Karpas-422 (cell line): ENCODE results near the gene IRF8. TPM values are rescaled to one million over a fixed set of nuclear protein-coding genes. Genes with fewer than 3 reads are reported as not detected.
"Not testable (repeated sequence)": the region's sequence is repeated elsewhere in the genome, so short reads cannot be mapped to it uniquely, and the experiment has no call there.

Experiments
- DNase-seq: peaks from one replicate; pipeline ENCODE4 v3.0.0-alpha.2; 2015
- H2AFZ ChIP-seq: fragments of 200-600 bp; sonication (generic); 2 replicates; pipeline ENCODE4 v1.6.1; 2014; ENCODE audit warnings: antibody characterized with exemption, low read length, mixed read lengths
- H3K27ac ChIP-seq: fragments of 200-600 bp; sonication (generic); 2 replicates; pipeline ENCODE4 v1.5.1; 2014; ENCODE audit warnings: mild to moderate bottlenecking, low read length, moderate library complexity
- H3K27me3 ChIP-seq: fragments of 200-600 bp; sonication (generic); 2 replicates; pipeline ENCODE4 v1.6.1; 2014; ENCODE audit warnings: low read length, mixed read lengths
- H3K36me3 ChIP-seq: fragments of 200-600 bp; sonication (generic); 2 replicates; pipeline ENCODE4 v1.6.1; 2014; ENCODE audit warnings: low read length, mixed read lengths; ENCODE audit not compliant: insufficient read depth
- H3K4me1 ChIP-seq: fragments of 200-600 bp; sonication (generic); 2 replicates; pipeline ENCODE4 v1.6.1; 2014; ENCODE audit warnings: mild to moderate bottlenecking, low read length, mixed read lengths
- H3K4me2 ChIP-seq: fragments of 200-600 bp; sonication (generic); 2 replicates; pipeline ENCODE4 v1.6.1; 2014; ENCODE audit warnings: low read length, low read depth, mild to moderate bottlenecking; ENCODE audit not compliant: poor library complexity, severe bottlenecking
- H3K4me3 ChIP-seq: fragments of 200-600 bp; sonication (generic); 2 replicates; pipeline ENCODE4 v1.5.1; 2014; ENCODE audit warnings: mild to moderate bottlenecking, antibody characterized with exemption, low read length, mixed read lengths
- H3K79me2 ChIP-seq: fragments of 200-600 bp; sonication (generic); 2 replicates; pipeline ENCODE4 v1.6.1; 2014; ENCODE audit warnings: mild to moderate bottlenecking, low read length, mixed read lengths
- H3K9ac ChIP-seq: fragments of 200-600 bp; sonication (generic); 2 replicates; pipeline ENCODE4 v1.6.0; 2014; ENCODE audit warnings: low read length
- H3K9me2 ChIP-seq: fragments of 200-600 bp; sonication (generic), shearing (Covaris generic); replicated peaks from 2 replicates; pipeline ENCODE4 v1.6.0; 2014; ENCODE audit warnings: mild to moderate bottlenecking, low read length, moderate library complexity; ENCODE audit not compliant: insufficient read depth
- H3K9me3 ChIP-seq: fragments of 300-700, 200-600 bp; sonication (generic); 2 replicates; pipeline ENCODE4 v1.6.1; 2014; ENCODE audit warnings: low read length, mixed read lengths
- H4K20me1 ChIP-seq: fragments of 200-600 bp; sonication (generic); 2 replicates; pipeline ENCODE4 v1.6.1; 2014; ENCODE audit warnings: mild to moderate bottlenecking, antibody characterized with exemption, low read length, low read depth; ENCODE audit not compliant: insufficient read depth
- total RNA-seq: library from RNA; depleted of rRNA; stranded (reverse); fragments of >200 nt; shearing (Covaris generic); gene quantifications from 2 replicates; pipeline ENCODE4 v1.2.3, GENCODE V29; 2014; ENCODE audit warnings: low replicate concordance

The IRF8 gene
- total RNA-seq, 1 experiment from 2014 or later = 285 TPM

- H3K9ac ChIP-seq = peak overlapping the region; percentile 91
- H2AFZ ChIP-seq = no peak overlapping the region
- peak overlapping the region; percentile 81 for H3K4me3 ChIP-seq
- H3K36me3 ChIP-seq = peaks cover 63% of the 10 kb centered on the region
- H3K27ac ChIP-seq = peak overlapping the region; percentile 99
- no peaks in the 10 kb centered on the region for H3K27me3 ChIP-seq
- DNase-seq = peak; percentile 92
- H3K9me3 ChIP-seq = no peaks in the 10 kb centered on the region
- H3K4me2 ChIP-seq = peak overlapping the region; percentile 93
- H3K79me2 ChIP-seq = peaks cover 76% of the 10 kb centered on the region
- H3K4me1 ChIP-seq = peaks cover 80% of the 10 kb centered on the region
- peaks cover 52% of the 10 kb centered on the region for H4K20me1 ChIP-seq
- H3K9me2 ChIP-seq = no peaks in the 10 kb centered on the region
Observed at GRCh38 chr16:85903559-85903958, 4.6 kb downstream of the IRF8 start.

- peak overlapping the region; percentile 91; the same call in 1 of the 2 replicates for H3K9ac ChIP-seq
Observed at GRCh38 chr16:85905110-85906095, 6.4 kb downstream of the IRF8 start.

GRCh38 chr16:85906349-85906748 is 7.4 kb downstream of the IRF8 start:
- Histone ChIP-seq H3K4me1 (peaks cover 100% of the 10 kb centered on the region), H3K36me3 (peaks cover 66% of the 10 kb centered on the region), H3K4me2 (peak overlapping the region; percentile 93), H3K4me3 (peak overlapping the region; percentile 81; the same call in 1 of the 2 replicates), H3K79me2 (peaks cover 57% of the 10 kb centered on the region), H3K27ac (peak overlapping the region; percentile 99), H4K20me1 (peaks cover 31% of the 10 kb centered on the region; the same call in 1 of the 2 replicates), H3K9ac (0 out of 2 replicates have a peak overlapping the region, but pooled peaks have one; percentile 4), H3K9me2 (no peaks in the 10 kb centered on the region), H3K27me3 (no peaks in the 10 kb centered on the region), H3K9me3 (no peaks in the 10 kb centered on the region), H2AFZ (no peak overlapping the region)
- DNase-seq = no peak

More at GRCh38 chr16:85905110-85906095, 6.4 kb downstream of the IRF8 start:
- peaks cover 39% of the 10 kb centered on the region; the same call in 1 of the 2 replicates for H4K20me1 ChIP-seq
- H3K4me3 ChIP-seq = peak overlapping the region; percentile 81; the same call in 1 of the 2 replicates
- peak overlapping the region; percentile 93 for H3K4me2 ChIP-seq
- no peaks in the 10 kb centered on the region for H3K9me3 ChIP-seq
- peaks cover 62% of the 10 kb centered on the region for H3K79me2 ChIP-seq
- H3K27ac ChIP-seq = peak overlapping the region; percentile 99
- H2AFZ ChIP-seq = no peak overlapping the region
- H3K4me1 ChIP-seq = peaks cover 99% of the 10 kb centered on the region
- H3K27me3 ChIP-seq = no peaks in the 10 kb centered on the region
- no peaks in the 10 kb centered on the region for H3K9me2 ChIP-seq
- H3K36me3 ChIP-seq = peaks cover 69% of the 10 kb centered on the region
- DNase-seq = peak; percentile 41

DNA sequence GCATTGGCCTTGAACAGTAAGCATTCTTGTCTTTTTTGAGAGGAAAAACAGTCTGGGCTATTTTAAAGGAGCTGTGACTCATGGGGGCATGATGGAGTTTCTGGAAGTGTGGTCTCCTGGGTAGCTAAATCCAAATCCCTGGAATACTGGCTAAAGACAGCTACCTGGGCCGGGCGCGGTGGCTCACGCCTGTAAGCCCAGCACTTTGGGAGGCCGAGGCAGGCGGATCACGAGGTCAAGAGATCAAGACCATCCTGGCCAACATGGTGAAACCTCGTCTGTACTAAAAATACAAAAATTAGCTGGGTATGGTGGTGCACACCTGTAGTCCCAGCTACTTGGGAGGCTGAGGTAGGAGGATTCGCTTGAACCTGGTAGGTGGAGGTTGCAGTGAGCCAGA is 8.3 kb downstream of the IRF8 start:
- Histone ChIP-seq H3K79me2 (peaks cover 54% of the 10 kb centered on the region), H3K27ac (peak overlapping the region; percentile 99), H4K20me1 (peaks cover 22% of the 10 kb centered on the region; the same call in 1 of the 2 replicates), H3K36me3 (peaks cover 69% of the 10 kb centered on the region), H3K4me2 (peak overlapping the region; percentile 93), H3K4me1 (peaks cover 100% of the 10 kb centered on the region)
- DNase-seq, H3K9ac ChIP-seq, H3K9me3 ChIP-seq, H3K4me3 ChIP-seq, H3K9me2 ChIP-seq, H2AFZ ChIP-seq, H3K27me3 ChIP-seq: not testable (repeated sequence)

GRCh38 chr16:85908444-85908843 is 9.5 kb downstream of the IRF8 start:
- Histone ChIP-seq H4K20me1 (peaks cover 22% of the 10 kb centered on the region; the same call in 1 of the 2 replicates), H3K9ac (peak overlapping the region; percentile 70), H2AFZ (no peak overlapping the region), H3K4me3 (peak overlapping the region; percentile 55), H3K9me3 (no peaks in the 10 kb centered on the region), H3K79me2 (peaks cover 48% of the 10 kb centered on the region), H3K4me1 (peaks cover 100% of the 10 kb centered on the region), H3K27ac (peak overlapping the region; percentile 99), H3K27me3 (no peaks in the 10 kb centered on the region), H3K9me2 (no peaks in the 10 kb centered on the region), H3K4me2 (peak overlapping the region; percentile 75), H3K36me3 (peaks cover 75% of the 10 kb centered on the region)
- peak; percentile 95 for DNase-seq

- peaks cover 76% of the 10 kb centered on the region for H3K36me3 ChIP-seq
- no peaks in the 10 kb centered on the region for H3K27me3 ChIP-seq
- peaks cover 100% of the 10 kb centered on the region for H3K4me1 ChIP-seq
- peaks cover 19% of the 10 kb centered on the region; the same call in 1 of the 2 replicates for H4K20me1 ChIP-seq
- peaks cover 42% of the 10 kb centered on the region for H3K79me2 ChIP-seq
- no peak overlapping the region for H2AFZ ChIP-seq
- H3K9ac ChIP-seq = peak overlapping the region; percentile 70
- peak overlapping the region; percentile 55 for H3K4me3 ChIP-seq
- DNase-seq = no peak
- H3K9me2 ChIP-seq = no peaks in the 10 kb centered on the region
- H3K9me3 ChIP-seq = no peaks in the 10 kb centered on the region
- H3K27ac ChIP-seq = peak overlapping the region; percentile 99
- H3K4me2 ChIP-seq = peak overlapping the region; percentile 75
Observed at GRCh38 chr16:85908889-85909589, 10.1 kb downstream of the IRF8 start.

DNA sequence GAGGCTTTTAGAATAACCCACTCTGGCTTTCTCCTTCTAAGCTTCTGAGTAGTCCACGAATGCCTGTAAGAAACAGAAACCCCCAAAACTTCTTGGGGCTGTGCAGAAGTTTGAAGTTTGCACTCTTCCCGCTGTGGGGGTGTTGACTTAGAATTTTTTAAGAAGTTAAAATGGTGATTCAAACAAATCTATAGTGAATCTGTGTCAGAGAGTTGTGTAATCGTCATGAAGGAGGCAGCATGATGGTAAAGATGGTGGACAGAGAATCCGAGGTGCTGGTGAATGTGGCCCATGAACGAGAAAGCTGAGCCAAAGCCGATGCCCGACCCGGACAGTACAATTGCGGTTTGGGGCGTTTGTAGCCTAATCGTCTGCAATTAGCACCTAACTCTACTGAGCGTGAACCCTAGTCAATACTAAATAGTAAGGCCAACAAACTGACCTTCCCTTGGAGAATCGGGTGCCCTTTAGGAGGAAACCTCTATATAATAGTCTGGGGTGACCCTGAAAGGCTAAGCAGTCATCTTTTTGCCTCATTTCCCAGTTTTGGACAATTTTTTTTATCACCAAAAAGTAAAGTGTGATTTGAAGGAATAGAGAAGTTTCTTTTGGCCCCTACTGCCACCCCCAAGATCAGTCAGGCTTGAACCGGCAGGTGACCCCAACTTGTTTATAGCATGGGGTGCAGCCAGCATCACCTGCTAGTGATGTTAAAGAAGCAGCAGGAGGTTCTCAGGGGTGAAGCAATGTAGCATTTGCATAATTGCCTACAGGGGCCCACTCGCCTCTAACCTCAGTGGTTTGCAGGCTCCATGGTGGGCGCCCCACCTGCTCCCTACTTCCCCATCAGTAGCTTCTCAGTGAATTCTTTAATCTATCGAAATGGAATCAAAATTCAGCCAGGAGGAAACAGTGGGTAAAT is 11.2 kb downstream of the IRF8 start:
- DNase-seq = peak; percentile 94
- Histone ChIP-seq H3K79me2 (peaks cover 35% of the 10 kb centered on the region), H3K9me3 (no peaks in the 10 kb centered on the region), H4K20me1 (peaks cover 20% of the 10 kb centered on the region; the same call in 1 of the 2 replicates), H3K9me2 (no peaks in the 10 kb centered on the region), H3K4me2 (peak overlapping the region; percentile 75), H3K36me3 (peaks cover 76% of the 10 kb centered on the region), H3K9ac (peak overlapping the region; percentile 70), H3K27me3 (no peaks in the 10 kb centered on the region), H3K27ac (peak overlapping the region; percentile 99), H3K4me1 (peaks cover 97% of the 10 kb centered on the region), H3K4me3 (peak overlapping the region; percentile 57), H2AFZ (no peak overlapping the region)
